Epithelial cell of esophagus (primary cell): ENCODE results near the gene TLCD3B.
A peak's percentile ranks its signal among the peaks of the same experiment; 100 is the strongest.

Experiments
- DNase-seq: peaks from one replicate; pipeline ENCODE4 v3.0.0; 2010; ENCODE audit warnings: low read depth
- H3K4me3 ChIP-seq: 2 replicates; pipeline ENCODE4 v1.5.1; 2011; ENCODE audit warnings: mild to moderate bottlenecking, low read length, control low read depth
- TF ChIP-seq, protein P1 (sequence below): IDR thresholded peaks from 2 replicates; pipeline ENCODE4 v1.5.1; 2011; ENCODE audit warnings: low read depth, mild to moderate bottlenecking, low read length, control low read depth, inconsistent platforms; ENCODE audit not compliant: insufficient read depth; ENCODE audit errors: missing control alignments

The TLCD3B gene

GRCh38 chr16:30030841-30031413 lies at the start of gene TLCD3B:
Gene TLCD3B, minus strand, starts transcription at chr16:30031271. Its CDS starts 744 bp downstream, at chr16:30030527.
- no peak for DNase-seq
- TF ChIP-seq, protein P1, sequence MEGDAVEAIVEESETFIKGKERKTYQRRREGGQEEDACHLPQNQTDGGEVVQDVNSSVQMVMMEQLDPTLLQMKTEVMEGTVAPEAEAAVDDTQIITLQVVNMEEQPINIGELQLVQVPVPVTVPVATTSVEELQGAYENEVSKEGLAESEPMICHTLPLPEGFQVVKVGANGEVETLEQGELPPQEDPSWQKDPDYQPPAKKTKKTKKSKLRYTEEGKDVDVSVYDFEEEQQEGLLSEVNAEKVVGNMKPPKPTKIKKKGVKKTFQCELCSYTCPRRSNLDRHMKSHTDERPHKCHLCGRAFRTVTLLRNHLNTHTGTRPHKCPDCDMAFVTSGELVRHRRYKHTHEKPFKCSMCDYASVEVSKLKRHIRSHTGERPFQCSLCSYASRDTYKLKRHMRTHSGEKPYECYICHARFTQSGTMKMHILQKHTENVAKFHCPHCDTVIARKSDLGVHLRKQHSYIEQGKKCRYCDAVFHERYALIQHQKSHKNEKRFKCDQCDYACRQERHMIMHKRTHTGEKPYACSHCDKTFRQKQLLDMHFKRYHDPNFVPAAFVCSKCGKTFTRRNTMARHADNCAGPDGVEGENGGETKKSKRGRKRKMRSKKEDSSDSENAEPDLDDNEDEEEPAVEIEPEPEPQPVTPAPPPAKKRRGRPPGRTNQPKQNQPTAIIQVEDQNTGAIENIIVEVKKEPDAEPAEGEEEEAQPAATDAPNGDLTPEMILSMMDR: no peak
- H3K4me3 ChIP-seq: no peak within 1 kb of the TSS

DNA sequence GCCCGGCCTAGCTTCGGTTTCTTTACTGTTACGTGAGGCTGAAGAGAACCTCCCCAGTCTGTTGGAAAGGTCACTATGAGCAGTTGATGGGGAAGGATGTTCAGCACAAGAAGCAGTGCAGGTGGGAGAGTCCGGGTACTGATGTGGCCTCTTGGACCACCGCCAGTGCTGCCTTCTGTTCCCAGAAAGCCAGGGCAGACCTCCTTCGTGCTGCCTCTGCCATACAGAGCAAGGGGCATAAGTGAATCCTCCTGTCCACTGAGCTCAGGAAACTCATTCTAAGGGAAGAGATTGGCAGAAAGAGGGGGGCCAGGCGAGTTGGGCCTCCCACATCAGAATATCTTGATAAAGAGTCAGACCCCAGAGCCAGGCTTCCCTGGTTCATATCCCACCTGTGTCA lies 48.4 kb upstream of the TLCD3B start:
- H3K4me3 ChIP-seq: no peak overlapping the region
- TF ChIP-seq, protein P1: no peak
- DNase-seq: no peak

DNA sequence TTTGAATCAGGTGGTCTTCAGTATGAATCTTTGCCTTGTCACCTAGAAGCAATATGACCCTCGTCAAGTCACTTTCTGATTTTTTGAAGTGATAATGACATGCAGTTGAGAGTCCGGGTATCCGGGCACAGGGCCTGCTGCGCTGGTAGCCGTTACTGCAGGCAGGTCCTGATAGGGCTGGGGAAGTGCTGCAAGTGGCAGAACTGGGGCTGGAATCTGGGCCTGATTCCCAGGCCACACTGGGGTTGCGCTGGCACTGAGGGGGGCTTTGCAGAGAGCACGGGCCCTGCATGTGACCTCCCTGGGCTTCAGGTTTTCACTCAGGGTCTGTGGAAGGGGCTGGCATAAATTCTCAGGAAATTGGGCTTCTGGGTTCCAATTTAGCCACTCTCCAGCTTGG lies 47.7 kb upstream of the TLCD3B start:
- no peak for DNase-seq
- TF ChIP-seq, protein P1: no peak
- H3K4me3 ChIP-seq: no peak overlapping the region

DNA sequence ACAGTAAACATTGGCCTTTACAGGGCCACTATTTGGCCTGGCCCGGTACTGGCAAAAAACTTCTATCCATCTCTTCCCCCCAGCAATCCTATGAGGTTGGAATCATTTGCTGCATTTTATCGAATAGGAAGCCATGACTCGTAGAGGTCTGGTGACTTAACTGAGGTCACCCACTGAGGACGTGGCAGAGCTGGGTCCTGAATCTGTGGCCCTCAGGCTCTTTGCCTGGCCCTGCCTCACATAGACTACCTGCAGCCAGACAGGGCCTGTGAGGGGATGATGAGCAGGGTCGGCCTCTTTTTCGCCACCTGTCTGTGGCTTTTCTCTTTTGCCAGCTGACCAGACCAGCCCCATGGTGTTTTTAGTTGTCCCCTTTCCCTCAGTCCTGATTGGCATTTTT lies 46.6 kb upstream of the TLCD3B start:
- H3K4me3 ChIP-seq: no peak overlapping the region
- no peak for DNase-seq

DNA sequence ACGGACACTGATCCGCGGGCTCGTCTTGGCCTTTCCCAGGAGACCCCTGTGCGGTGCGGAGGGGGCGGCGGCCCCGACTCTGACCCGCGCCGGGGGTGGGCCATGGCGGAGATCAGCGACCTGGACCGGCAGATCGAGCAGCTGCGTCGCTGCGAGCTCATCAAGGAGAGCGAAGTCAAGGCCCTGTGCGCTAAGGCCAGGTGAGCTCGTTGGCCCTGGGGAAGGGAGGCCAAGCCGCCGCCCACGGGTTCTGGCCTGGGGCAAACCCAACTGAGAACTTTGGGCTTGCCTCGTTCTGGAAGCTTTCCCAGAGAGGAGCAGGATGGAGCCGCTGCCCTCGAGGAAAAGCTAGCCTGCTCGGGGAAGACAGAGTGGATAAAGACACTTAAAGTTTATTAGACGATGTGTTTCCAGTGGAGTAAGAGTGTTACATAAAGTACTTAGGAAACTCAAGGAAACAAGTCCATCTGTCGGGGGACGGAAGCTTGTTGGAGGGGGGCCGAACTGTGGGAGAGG lies 45.3 kb upstream of the TLCD3B start:
- TF ChIP-seq, protein P1: no peak

More for the DNA sequence above, 46.6 kb upstream of the TLCD3B start:
- TF ChIP-seq, protein P1: no peak

DNA sequence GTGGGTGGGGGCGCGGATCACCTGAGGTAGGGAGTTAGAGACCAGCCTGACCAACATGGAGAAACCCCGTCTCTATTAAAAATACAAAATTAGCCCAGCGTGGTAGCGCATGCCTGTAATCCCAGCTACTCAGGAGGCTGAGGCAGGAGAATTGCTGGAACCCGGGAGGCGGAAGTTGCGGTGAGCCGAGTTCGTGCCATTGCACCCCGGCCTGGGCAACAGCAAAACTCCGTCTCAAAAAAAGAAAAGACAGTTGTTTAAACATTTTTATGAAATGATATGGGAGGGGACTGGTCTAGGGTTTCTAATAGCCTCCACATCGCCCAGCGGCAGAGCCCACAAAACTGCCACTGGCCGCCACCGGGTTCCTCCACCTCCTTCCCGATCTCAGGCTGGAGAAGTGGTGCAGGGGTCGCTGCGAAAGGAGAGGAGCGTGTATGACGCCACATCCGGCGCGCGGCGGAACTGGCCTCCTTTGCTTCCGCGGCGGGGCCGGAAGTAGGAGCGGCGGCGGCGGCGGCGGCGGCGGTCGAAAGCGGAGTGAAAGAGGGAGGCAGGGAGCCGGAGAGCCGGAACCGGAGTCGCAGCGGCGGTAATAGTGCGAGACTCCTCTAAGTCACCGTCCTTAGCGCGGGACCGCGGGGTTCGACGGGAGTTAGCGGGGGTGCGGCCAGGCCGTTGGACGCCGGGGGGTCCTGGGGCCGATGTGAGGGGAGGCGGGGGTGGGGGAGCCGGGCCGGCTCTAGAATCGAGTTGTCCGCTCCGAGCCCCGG lies 44.6 kb upstream of the TLCD3B start, which contains the start of gene PPP4C:
Gene PPP4C (plus strand): TSS at position 492 of the 773 bp plus-strand sequence. CDS start 384 bp downstream, outside the sequence.
- TF ChIP-seq, protein P1: no peak
- peak within 1 kb of the TSS; percentile 90 for H3K4me3 ChIP-seq
- DNase-seq: peak; percentile 91

More for the DNA sequence above, 45.3 kb upstream of the TLCD3B start:
- peak overlapping the region; percentile 90 for H3K4me3 ChIP-seq
- DNase-seq: no peak
